ENCODE measurements around the gene MBOAT2. TPM values are rescaled to one million over a fixed set of nuclear protein-coding genes. Genes with fewer than 3 reads are reported as not detected.

MBOAT2 gene
- total RNA-seq, 1 donor from 2014 or later: 84.0 TPM

DNA sequence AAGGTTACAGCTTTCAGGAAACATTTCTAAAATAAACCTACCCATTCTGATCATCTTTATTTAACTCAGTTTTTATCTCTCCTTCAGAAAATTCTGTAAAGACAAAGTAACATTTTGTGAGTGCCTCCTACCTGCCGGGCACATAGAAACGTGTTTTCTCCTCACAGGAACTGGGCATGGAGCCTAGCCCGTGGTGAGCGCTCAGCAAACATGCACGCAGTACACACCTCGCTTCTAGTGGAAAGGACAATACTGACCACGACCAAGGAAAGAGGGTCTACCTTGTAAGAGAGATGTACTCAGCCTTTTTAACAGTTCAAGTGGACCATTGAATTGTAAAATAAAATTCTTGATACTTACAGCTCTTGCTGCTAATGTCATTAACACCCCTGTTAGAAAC is 141.3 kb downstream of the MBOAT2 start:
- H3K36me3 Mint-ChIP-seq: peaks cover 14% of the 10 kb centered on the region
- H3K4me1 Mint-ChIP-seq: peaks cover 3% of the 10 kb centered on the region
- Histone ChIP-seq H3K36me3 (no peaks in the 10 kb centered on the region), H2AFZ (replicated peaks) (no peak overlapping the region), H3K27ac (no peak overlapping the region), H3K4me3 (no peak overlapping the region), H3K4me2 (no peak overlapping the region), H3K9me3 (ENCODE audit: low read depth) (no peaks in the 10 kb centered on the region), H3F3A (ENCODE audit: low read depth) (no peaks in the 10 kb centered on the region), H4K20me1 (ENCODE audit: low read depth) (no peaks in the 10 kb centered on the region), H3K9ac (no peak overlapping the region), H3K4me1 (no peaks in the 10 kb centered on the region), H3K79me2 (ENCODE audit: low read depth) (no peaks in the 10 kb centered on the region), H3K27me3 (no peaks in the 10 kb centered on the region)
- no peak overlapping the region for H3K27ac Mint-ChIP-seq
- H3K4me3 Mint-ChIP-seq: no peak overlapping the region
- no peaks in the 10 kb centered on the region for H3K9me3 Mint-ChIP-seq
- no peak for TF ChIP-seq EZH2phosphoT487 (IDR thresholded peaks at IDR 0.05)
- no peak for TF ChIP-seq EZH2 (IDR thresholded peaks at IDR 0.05)
- TF ChIP-seq, protein P1, sequence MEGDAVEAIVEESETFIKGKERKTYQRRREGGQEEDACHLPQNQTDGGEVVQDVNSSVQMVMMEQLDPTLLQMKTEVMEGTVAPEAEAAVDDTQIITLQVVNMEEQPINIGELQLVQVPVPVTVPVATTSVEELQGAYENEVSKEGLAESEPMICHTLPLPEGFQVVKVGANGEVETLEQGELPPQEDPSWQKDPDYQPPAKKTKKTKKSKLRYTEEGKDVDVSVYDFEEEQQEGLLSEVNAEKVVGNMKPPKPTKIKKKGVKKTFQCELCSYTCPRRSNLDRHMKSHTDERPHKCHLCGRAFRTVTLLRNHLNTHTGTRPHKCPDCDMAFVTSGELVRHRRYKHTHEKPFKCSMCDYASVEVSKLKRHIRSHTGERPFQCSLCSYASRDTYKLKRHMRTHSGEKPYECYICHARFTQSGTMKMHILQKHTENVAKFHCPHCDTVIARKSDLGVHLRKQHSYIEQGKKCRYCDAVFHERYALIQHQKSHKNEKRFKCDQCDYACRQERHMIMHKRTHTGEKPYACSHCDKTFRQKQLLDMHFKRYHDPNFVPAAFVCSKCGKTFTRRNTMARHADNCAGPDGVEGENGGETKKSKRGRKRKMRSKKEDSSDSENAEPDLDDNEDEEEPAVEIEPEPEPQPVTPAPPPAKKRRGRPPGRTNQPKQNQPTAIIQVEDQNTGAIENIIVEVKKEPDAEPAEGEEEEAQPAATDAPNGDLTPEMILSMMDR (IDR thresholded peaks at IDR 0.05): no peak
- DNase-seq (ENCODE audit: low spot score): no peak
- peaks cover 3% of the 10 kb centered on the region for H3K27me3 Mint-ChIP-seq (ENCODE audit: insufficient read depth, low read depth)

DNA sequence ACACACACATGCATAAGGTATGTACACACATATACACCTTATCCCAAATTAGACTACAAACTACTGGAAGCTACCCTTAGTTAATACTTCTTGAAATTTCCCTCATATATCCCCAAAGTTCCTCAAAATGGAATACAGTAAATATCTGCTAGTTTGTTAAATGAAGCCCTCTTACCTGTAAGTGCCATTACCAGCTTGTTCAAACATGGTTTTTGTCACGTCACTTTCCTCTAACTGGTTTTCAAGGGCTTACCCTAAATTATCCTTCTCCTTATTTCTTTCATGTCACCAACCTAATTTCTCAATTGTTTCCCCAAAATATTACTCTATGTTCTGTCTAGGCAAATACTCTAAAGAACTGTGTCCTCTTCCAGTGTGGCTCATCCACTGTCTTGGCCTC is 141.7 kb downstream of the MBOAT2 start:
- Histone ChIP-seq H3F3A (ENCODE audit: low read depth) (no peaks in the 10 kb centered on the region), H3K79me2 (ENCODE audit: low read depth) (no peaks in the 10 kb centered on the region), H3K4me3 (no peak overlapping the region), H3K9ac (no peak overlapping the region), H3K9me3 (ENCODE audit: low read depth) (no peaks in the 10 kb centered on the region), H3K36me3 (no peaks in the 10 kb centered on the region), H3K27ac (no peak overlapping the region), H4K20me1 (ENCODE audit: low read depth) (no peaks in the 10 kb centered on the region), H3K4me1 (no peaks in the 10 kb centered on the region), H2AFZ (replicated peaks) (no peak overlapping the region), H3K27me3 (no peaks in the 10 kb centered on the region), H3K4me2 (no peak overlapping the region)
- TF ChIP-seq, protein P1 (IDR thresholded peaks at IDR 0.05): no peak
- TF ChIP-seq EZH2phosphoT487 (IDR thresholded peaks at IDR 0.05): no peak
- no peak for TF ChIP-seq EZH2 (IDR thresholded peaks at IDR 0.05)
- no peak for DNase-seq (ENCODE audit: low spot score)
- H3K4me1 Mint-ChIP-seq: peaks cover 3% of the 10 kb centered on the region
- peaks cover 14% of the 10 kb centered on the region for H3K36me3 Mint-ChIP-seq
- H3K27ac Mint-ChIP-seq: no peak overlapping the region
- no peaks in the 10 kb centered on the region for H3K9me3 Mint-ChIP-seq
- peaks cover 3% of the 10 kb centered on the region for H3K27me3 Mint-ChIP-seq (ENCODE audit: insufficient read depth, low read depth)
- no peak overlapping the region for H3K4me3 Mint-ChIP-seq

DNA sequence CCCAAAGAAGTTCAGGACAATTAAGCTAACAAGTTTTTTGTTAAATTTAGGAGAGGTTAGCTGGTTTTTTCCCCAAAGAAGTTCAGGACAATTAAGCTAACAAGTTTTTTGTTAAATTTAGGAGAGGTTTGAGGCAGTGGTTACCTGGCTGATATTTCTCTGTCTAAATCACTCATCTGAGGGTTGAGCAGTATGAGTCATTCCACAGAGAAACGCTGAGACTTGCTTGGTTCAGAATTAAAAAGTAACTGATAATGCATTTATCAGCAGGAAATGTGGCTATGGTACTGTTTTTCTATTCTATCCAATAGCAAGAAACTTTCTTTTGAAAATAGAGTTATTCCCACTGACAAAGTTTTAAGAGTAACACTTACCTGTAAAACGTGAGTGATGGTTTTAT is 143.2 kb downstream of the MBOAT2 start:
- peaks cover 18% of the 10 kb centered on the region for H3K36me3 Mint-ChIP-seq
- Histone ChIP-seq H3K27ac (no peak overlapping the region), H4K20me1 (ENCODE audit: low read depth) (no peaks in the 10 kb centered on the region), H2AFZ (replicated peaks) (no peak overlapping the region), H3K9me3 (ENCODE audit: low read depth) (no peaks in the 10 kb centered on the region), H3K4me2 (no peak overlapping the region), H3F3A (ENCODE audit: low read depth) (no peaks in the 10 kb centered on the region), H3K36me3 (no peaks in the 10 kb centered on the region), H3K79me2 (ENCODE audit: low read depth) (no peaks in the 10 kb centered on the region), H3K27me3 (no peaks in the 10 kb centered on the region), H3K4me3 (no peak overlapping the region), H3K4me1 (no peaks in the 10 kb centered on the region), H3K9ac (no peak overlapping the region)
- H3K27ac Mint-ChIP-seq: no peak overlapping the region
- DNase-seq (ENCODE audit: low spot score): no peak
- no peak overlapping the region for H3K4me3 Mint-ChIP-seq
- no peaks in the 10 kb centered on the region for H3K9me3 Mint-ChIP-seq
- peaks cover 3% of the 10 kb centered on the region for H3K27me3 Mint-ChIP-seq (ENCODE audit: insufficient read depth, low read depth)
- peaks cover 3% of the 10 kb centered on the region for H3K4me1 Mint-ChIP-seq
- no peak for TF ChIP-seq EZH2 (IDR thresholded peaks at IDR 0.05)
- TF ChIP-seq, protein P1 (IDR thresholded peaks at IDR 0.05): no peak

Measured in neural progenitor cell (in vitro differentiated cells).